HCT116 (cell line): ENCODE data around the gene GNAT2.

Source experiments
- EGR1 ChIP-seq: IDR thresholded peaks from 2 replicates; pipeline ENCODE4 v1.6.1; 2012; ENCODE audit warnings: low read depth
- EZH2 ChIP-seq: fragments of 200-600 bp; sonication (generic); IDR thresholded peaks from 2 replicates; pipeline ENCODE4 v1.6.1; 2017; ENCODE audit warnings: antibody characterized with exemption, mixed run types
- EZH2phosphoT487 ChIP-seq: fragments of 200-600 bp; IDR thresholded peaks from 2 replicates; pipeline ENCODE4 v1.6.1; 2018; ENCODE audit warnings: antibody characterized with exemption, borderline replicate concordance
- POLR2A ChIP-seq: IDR thresholded peaks from 2 replicates; pipeline ENCODE4 v1.7.0; 2011; ENCODE audit warnings: borderline replicate concordance; ENCODE audit not compliant: insufficient read depth, insufficient read length; ENCODE audit errors: extremely low read depth
- POLR2AphosphoS5 ChIP-seq: IDR thresholded peaks from 2 replicates; pipeline ENCODE4 v1.6.1; 2011; ENCODE audit warnings: mild to moderate bottlenecking, low read depth, low read length, moderate library complexity
- SIN3A ChIP-seq: IDR thresholded peaks from 2 replicates; pipeline ENCODE4 v1.6.1; 2012; ENCODE audit warnings: low read depth
- SP1 ChIP-seq: IDR thresholded peaks from 2 replicates; pipeline ENCODE4 v1.6.1; 2012; ENCODE audit warnings: low read depth
- TF ChIP-seq, protein P1 (sequence below), 3 experiments: fragments of 200-600 bp in 1 of 3; sonication (generic) in 1 of 3; IDR thresholded peaks in 2 of 3; conservative IDR thresholded peaks in 1 of 3; 2 replicates each; pipeline ENCODE4 v1.5.1; 2012 to 2017; ENCODE audit warnings: low read depth in 2 of 3, low read length in 2 of 3, antibody characterized with exemption in 1 of 3, borderline replicate concordance in 1 of 3, control low read depth in 1 of 3, mild to moderate bottlenecking in 1 of 3, mixed read lengths in 1 of 3, mixed run types in 1 of 3, moderate library complexity in 1 of 3; ENCODE audit not compliant: insufficient read depth in 1 of 3

DNA sequence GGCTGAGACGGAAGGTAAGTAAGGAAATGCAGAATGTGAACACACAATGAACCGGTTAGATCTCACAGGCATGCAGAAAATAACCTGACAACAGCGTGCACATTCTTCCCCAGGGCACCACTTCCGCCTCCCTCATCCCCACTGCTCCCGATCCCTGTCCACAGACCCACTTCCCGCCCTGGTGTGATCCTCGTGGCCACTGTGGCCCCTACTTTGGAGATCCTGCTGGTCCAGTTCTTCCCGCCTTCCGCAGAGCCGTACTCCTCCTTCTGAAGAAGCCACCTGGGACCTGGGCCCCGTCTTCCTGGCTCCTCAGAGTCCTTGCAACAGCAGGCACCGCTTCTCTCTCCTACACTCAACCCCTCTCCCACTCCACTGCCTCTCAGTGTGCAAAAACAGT is 35.1 kb upstream of the GNAT2 start:
- TF ChIP-seq POLR2AphosphoS5 (no peak), POLR2A (no peak), SIN3A (no peak), EGR1 (no peak), SP1 (no peak), EZH2 (no peak), EZH2phosphoT487 (no peak)
- TF ChIP-seq, protein P1, sequence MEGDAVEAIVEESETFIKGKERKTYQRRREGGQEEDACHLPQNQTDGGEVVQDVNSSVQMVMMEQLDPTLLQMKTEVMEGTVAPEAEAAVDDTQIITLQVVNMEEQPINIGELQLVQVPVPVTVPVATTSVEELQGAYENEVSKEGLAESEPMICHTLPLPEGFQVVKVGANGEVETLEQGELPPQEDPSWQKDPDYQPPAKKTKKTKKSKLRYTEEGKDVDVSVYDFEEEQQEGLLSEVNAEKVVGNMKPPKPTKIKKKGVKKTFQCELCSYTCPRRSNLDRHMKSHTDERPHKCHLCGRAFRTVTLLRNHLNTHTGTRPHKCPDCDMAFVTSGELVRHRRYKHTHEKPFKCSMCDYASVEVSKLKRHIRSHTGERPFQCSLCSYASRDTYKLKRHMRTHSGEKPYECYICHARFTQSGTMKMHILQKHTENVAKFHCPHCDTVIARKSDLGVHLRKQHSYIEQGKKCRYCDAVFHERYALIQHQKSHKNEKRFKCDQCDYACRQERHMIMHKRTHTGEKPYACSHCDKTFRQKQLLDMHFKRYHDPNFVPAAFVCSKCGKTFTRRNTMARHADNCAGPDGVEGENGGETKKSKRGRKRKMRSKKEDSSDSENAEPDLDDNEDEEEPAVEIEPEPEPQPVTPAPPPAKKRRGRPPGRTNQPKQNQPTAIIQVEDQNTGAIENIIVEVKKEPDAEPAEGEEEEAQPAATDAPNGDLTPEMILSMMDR (IDR thresholded peaks at IDR 0.05 in 2 of 3, conservative IDR thresholded peaks at IDR 0.05 in 1 of 3; ENCODE audit: borderline replicate concordance in 1 of 3, insufficient read depth in 1 of 3, low read depth in 2 of 3, low read length in 2 of 3), result no peak
